ENCODE data around the gene GALK2.

DNA sequence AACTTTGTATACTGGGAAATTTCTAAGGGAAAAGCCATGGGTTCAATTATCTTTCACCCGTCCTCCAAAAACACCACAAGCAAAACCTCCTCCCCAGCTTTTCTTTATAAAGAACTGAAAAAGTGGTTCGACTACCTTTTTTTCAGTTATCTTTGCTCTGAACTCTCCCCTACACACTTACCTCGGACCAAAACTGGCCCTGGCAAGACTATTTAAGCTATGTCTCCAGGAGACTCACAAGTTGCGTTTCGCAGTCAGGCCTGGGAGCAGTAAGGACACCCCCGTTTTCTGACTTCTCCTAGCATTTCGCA, 15.3 kb upstream of the GALK2 start:
- TF ChIP-seq, protein P1, sequence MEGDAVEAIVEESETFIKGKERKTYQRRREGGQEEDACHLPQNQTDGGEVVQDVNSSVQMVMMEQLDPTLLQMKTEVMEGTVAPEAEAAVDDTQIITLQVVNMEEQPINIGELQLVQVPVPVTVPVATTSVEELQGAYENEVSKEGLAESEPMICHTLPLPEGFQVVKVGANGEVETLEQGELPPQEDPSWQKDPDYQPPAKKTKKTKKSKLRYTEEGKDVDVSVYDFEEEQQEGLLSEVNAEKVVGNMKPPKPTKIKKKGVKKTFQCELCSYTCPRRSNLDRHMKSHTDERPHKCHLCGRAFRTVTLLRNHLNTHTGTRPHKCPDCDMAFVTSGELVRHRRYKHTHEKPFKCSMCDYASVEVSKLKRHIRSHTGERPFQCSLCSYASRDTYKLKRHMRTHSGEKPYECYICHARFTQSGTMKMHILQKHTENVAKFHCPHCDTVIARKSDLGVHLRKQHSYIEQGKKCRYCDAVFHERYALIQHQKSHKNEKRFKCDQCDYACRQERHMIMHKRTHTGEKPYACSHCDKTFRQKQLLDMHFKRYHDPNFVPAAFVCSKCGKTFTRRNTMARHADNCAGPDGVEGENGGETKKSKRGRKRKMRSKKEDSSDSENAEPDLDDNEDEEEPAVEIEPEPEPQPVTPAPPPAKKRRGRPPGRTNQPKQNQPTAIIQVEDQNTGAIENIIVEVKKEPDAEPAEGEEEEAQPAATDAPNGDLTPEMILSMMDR (IDR thresholded peaks at IDR 0.05): no peak
- TF ChIP-seq POLR2A (IDR thresholded peaks at IDR 0.05): no peak

All from body of pancreas (tissue), 4 donors.